Endothelial cell (in vitro differentiated cells): Measurements from ENCODE around the gene ARID3C. TPM values are rescaled to one million over a fixed set of nuclear protein-coding genes. Genes with fewer than 3 reads are reported as not detected.

Source experiments
- DNase-seq: peaks from one replicate; pipeline ENCODE4 v3.0.0; 2021; ENCODE audit warnings: low spot score
- H3K27ac Mint-ChIP-seq: one replicate; pipeline ENCODE4 v1.8.0; 2021; ENCODE audit warnings: mixed read lengths, inconsistent platforms; ENCODE audit not compliant: unreplicated experiment
- H3K27me3 Mint-ChIP-seq: one replicate; pipeline ENCODE4 v1.8.0; 2021; ENCODE audit warnings: mild to moderate bottlenecking, moderate library complexity, mixed read lengths, inconsistent platforms; ENCODE audit not compliant: unreplicated experiment
- H3K36me3 Mint-ChIP-seq: one replicate; pipeline ENCODE4 v1.8.0; 2021; ENCODE audit warnings: mild to moderate bottlenecking, low read depth, mixed read lengths, inconsistent platforms; ENCODE audit not compliant: unreplicated experiment
- H3K4me1 Mint-ChIP-seq: one replicate; pipeline ENCODE4 v1.8.0; 2021; ENCODE audit warnings: mild to moderate bottlenecking, mixed read lengths, inconsistent platforms; ENCODE audit not compliant: unreplicated experiment
- H3K4me3 Mint-ChIP-seq: one replicate; pipeline ENCODE4 v1.8.0; 2021; ENCODE audit warnings: mild to moderate bottlenecking, mixed read lengths, inconsistent platforms; ENCODE audit not compliant: unreplicated experiment
- H3K9me3 Mint-ChIP-seq: one replicate; pipeline ENCODE4 v1.8.0; 2021; ENCODE audit warnings: mixed read lengths, inconsistent platforms; ENCODE audit not compliant: unreplicated experiment
- total RNA-seq: library from RNA; stranded (reverse); fragmentation: NEBNext Ultra II Directional; extraction: Animal tissue kit (Norgen Biotek cat#: 25700); gene quantifications from one replicate; pipeline ENCODE4 v1.2.1, GENCODE V29; 2021; ENCODE audit not compliant: unreplicated experiment
- TF ChIP-seq, protein P1 (sequence below): fragments of 200-600 bp; sonication (generic); IDR thresholded peaks from one replicate; pipeline ENCODE4 v1.5.0; 2021; ENCODE audit warnings: antibody characterized with exemption; ENCODE audit not compliant: unreplicated experiment

ARID3C gene
- total RNA-seq, 1 donor from 2014 or later: not detected

DNA sequence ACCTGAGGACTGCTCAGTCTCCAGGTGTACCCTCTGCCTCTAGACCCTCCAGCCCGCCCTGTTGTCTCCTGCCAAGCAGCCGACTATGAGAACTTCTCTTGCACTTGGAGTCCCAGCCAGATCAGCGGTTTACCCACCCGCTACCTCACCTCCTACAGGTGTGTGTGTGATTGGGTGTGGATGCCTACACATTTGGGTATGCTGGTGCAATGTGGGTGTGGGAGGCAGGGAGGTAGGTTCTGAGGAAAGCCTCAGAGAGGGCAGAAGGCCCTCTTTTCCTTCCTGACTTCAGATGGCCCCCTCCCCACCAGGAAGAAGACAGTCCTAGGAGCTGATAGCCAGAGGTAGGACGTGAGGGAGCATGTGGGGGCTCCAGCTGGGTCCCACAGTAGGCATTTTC lies 28.1 kb upstream of the ARID3C start:
- Mint-ChIP-seq H3K27ac (no peak overlapping the region), H3K4me1 (peaks cover 19% of the 10 kb centered on the region), H3K9me3 (no peaks in the 10 kb centered on the region), H3K27me3 (peaks cover 15% of the 10 kb centered on the region), H3K36me3 (peaks cover 12% of the 10 kb centered on the region), H3K4me3 (no peak overlapping the region)
- TF ChIP-seq, protein P1, sequence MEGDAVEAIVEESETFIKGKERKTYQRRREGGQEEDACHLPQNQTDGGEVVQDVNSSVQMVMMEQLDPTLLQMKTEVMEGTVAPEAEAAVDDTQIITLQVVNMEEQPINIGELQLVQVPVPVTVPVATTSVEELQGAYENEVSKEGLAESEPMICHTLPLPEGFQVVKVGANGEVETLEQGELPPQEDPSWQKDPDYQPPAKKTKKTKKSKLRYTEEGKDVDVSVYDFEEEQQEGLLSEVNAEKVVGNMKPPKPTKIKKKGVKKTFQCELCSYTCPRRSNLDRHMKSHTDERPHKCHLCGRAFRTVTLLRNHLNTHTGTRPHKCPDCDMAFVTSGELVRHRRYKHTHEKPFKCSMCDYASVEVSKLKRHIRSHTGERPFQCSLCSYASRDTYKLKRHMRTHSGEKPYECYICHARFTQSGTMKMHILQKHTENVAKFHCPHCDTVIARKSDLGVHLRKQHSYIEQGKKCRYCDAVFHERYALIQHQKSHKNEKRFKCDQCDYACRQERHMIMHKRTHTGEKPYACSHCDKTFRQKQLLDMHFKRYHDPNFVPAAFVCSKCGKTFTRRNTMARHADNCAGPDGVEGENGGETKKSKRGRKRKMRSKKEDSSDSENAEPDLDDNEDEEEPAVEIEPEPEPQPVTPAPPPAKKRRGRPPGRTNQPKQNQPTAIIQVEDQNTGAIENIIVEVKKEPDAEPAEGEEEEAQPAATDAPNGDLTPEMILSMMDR: no peak
- no peak for DNase-seq

- Mint-ChIP-seq H3K36me3 (peaks cover under 1% of the 10 kb centered on the region), H3K4me3 (no peak overlapping the region), H3K27me3 (peaks cover 13% of the 10 kb centered on the region), H3K4me1 (peaks cover 24% of the 10 kb centered on the region), H3K27ac (no peak overlapping the region), H3K9me3 (no peaks in the 10 kb centered on the region)
- TF ChIP-seq, protein P1: no peak
- no peak for DNase-seq
Measured at GRCh38 chr9:34655394-34655793, 26.5 kb upstream of the ARID3C start.

- no peaks in the 10 kb centered on the region for H3K9me3 Mint-ChIP-seq
- no peak for DNase-seq
- peaks cover 13% of the 10 kb centered on the region for H3K27me3 Mint-ChIP-seq
- no peaks in the 10 kb centered on the region for H3K36me3 Mint-ChIP-seq
- H3K4me3 Mint-ChIP-seq: peak overlapping the region; percentile 32
- H3K27ac Mint-ChIP-seq: no peak overlapping the region
- H3K4me1 Mint-ChIP-seq: peaks cover 24% of the 10 kb centered on the region
- TF ChIP-seq, protein P1: no peak
Measured at GRCh38 chr9:34654323-34655051, 25.6 kb upstream of the ARID3C start.

DNA sequence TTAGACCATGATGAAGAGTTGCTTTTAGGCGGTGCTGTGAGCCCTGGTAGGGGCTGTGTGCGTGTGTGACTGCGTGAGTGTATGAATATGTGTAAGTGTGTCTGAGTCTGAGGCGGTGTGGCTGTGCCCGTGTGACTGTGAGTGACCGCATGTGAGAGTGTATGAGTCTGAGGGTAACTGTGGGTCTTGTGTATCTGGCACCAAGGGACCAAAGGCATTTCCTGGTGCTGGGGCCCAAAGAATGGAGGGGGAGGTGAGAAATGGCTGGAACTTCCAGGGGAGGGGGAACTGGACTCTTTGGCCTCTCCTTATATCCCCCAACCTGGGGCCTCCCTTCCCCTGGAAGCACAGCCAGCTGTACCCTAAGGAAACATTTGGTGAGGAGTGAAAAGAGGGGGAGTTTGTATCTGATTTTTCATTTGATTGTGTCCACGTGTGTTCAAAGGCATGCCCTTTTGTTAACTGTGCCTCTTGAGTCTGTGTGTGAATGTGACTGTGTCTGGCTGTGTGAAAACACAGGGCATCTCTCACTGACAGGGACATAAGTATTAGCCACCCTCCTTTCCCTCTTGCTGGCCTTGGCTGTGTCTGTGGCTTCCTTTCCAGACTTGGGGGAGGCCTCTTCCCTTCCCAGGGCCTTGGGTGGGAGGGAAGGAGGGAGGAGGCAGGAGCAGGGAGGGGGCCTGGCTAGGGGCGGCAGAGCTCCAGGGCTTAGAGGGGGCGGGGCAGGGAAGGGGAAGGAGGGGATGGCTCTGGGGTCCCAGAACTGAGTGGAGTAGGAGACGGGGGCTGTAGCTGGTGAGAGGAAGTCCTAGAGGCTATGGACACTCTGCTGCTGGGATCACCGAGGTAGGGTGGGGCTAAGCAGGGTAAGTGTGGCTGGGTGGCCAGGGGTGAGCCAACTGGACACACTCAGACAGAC lies 24.5 kb upstream of the ARID3C start:
- Mint-ChIP-seq H3K4me1 (peaks cover 24% of the 10 kb centered on the region), H3K27me3 (peaks cover 14% of the 10 kb centered on the region), H3K9me3 (no peaks in the 10 kb centered on the region), H3K4me3 (peak overlapping the region; percentile 90), H3K27ac (peak overlapping the region; percentile 90), H3K36me3 (peaks cover 4% of the 10 kb centered on the region)
- no peak for DNase-seq
- TF ChIP-seq, protein P1: no peak
